IPS-18c (cell line): ENCODE data around the gene PSMA7.
"Not testable (repeated sequence)": the region's sequence is repeated elsewhere in the genome, so short reads cannot be mapped to it uniquely, and the experiment has no call there.

Experiments
- H3K4me3 ChIP-seq: 2 replicates; pipeline ENCODE4 v1.7.0; 2013; ENCODE audit warnings: low read depth, mild to moderate bottlenecking, low read length, moderate library complexity; ENCODE audit not compliant: insufficient read depth
- H3K9me3 ChIP-seq: one replicate; pipeline ENCODE4 v1.6.1; 2013; ENCODE audit warnings: mild to moderate bottlenecking, low read length, moderate library complexity; ENCODE audit not compliant: control insufficient read depth, insufficient read depth

The PSMA7 gene

GRCh38 chr20:62117658-62118057 lies 25.5 kb downstream of the PSMA7 start:
- Histone ChIP-seq H3K4me3 (no peak overlapping the region), H3K9me3 (no peaks in the 10 kb centered on the region)

- H3K4me3 ChIP-seq: no peak overlapping the region
Observed at GRCh38 chr20:62117362-62117646, 25.9 kb downstream of the PSMA7 start.

DNA sequence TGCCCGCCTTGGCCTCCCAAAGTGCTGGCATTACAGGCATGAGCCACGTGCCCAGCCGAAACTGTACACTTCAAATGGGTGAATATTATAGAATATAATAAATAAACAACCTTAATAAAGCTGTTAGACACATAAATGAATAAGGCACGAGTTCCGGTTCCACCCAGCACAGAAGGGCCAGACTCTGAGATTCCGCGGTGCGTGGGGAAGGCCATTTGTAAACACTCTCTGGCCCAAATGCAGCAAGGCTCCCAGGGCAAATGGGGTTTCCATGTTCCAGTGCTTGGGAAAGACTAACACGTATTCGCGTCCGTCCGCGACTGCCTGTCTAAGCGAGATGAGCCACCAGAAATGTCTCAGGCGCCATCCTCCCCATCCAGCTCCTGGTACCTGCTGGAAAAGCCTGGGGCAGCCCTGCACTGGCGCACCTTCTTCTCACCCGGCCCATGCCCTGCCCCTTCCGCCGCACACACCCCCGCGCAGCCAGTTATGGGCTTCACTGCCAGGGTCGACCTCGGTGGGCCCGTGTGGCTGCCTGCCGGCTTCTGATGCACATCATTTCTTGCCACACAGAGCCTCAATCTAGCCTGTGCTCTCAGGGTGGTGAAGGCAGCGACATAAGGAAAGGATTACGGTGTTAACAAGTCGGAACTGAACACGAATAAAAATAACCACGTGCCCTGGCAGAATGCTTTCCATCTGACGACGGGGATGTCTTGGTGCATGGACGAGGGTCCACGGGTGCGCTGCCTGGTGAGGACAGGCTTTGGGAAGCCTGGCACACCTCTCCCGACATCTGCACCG lies 26.4 kb downstream of the PSMA7 start:
- Histone ChIP-seq H3K9me3 (no peaks in the 10 kb centered on the region), H3K4me3 (no peak overlapping the region)

More at GRCh38 chr20:62117362-62117646, 25.9 kb downstream of the PSMA7 start:
- H3K9me3 ChIP-seq: no peaks in the 10 kb centered on the region

- H3K9me3 ChIP-seq, H3K4me3 ChIP-seq: not testable (repeated sequence)
Observed at GRCh38 chr20:62115800-62116407, 27.3 kb downstream of the PSMA7 start.

DNA sequence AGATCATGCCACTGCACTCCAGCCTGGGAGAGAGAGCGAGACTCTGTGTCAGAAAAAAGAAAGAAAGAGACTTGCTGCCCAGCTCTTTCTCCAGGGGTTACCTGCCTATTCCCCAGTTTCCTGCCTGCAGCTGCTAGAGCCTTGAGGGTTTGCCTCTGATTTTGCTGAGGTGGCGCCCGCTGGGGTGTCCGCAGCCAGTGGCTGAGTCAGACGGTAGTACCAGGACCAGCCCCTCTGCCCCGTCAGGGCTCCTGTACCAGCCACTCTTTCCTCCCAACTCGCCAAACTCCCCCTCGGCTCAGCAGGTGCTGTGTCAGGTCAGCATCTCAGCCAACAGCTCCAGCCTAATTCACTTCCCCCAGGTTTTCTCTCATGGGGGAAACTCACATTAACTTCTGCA lies 28.3 kb downstream of the PSMA7 start:
- Histone ChIP-seq H3K4me3 (no peak overlapping the region), H3K9me3 (no peaks in the 10 kb centered on the region)

DNA sequence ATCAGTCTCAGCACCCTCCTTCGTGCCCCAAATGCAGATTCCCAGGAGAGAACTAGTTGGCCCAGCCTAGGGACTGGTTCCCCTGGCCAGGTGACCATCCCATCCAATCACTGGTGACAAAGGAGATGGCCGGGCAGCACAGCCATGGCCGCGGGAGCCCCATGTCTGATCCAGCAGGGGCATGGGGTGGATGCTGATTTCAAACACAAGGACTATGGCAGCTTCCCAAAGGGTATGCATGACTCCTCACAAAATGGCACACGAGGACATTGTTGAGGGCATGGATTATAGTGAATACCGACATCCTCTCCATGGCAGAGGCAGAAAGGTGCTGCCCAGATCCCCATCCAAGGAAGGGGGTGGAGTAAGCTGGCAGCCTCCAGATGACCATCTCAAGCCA lies 30.8 kb downstream of the PSMA7 start:
- no peak overlapping the region for H3K4me3 ChIP-seq
- H3K9me3 ChIP-seq: no peaks in the 10 kb centered on the region

GRCh38 chr20:62111148-62111547 lies 32.0 kb downstream of the PSMA7 start:
- Histone ChIP-seq H3K4me3 (no peak overlapping the region), H3K9me3 (no peaks in the 10 kb centered on the region)

DNA sequence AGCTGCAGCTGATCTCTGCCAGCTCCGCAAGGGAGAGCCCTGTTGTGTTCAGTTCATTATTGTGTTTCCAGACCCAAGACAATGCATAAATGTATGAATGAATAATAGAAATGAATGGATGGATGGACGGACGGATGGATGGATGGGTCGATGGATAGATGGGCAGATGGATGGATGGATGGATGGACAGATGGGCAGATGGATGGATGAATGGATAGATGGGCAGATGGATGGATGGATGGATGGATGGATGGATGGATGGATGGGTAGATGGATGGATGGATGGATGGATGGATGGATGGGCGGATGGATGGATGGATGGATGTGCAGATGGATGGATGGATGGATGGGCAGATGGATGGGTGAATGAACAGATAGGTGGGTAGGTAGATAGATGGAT lies 37.6 kb downstream of the PSMA7 start:
- H3K9me3 ChIP-seq: no peaks in the 10 kb centered on the region
- no peak overlapping the region for H3K4me3 ChIP-seq

- Histone ChIP-seq H3K4me3 (no peak overlapping the region), H3K9me3 (no peaks in the 10 kb centered on the region)
Observed at GRCh38 chr20:62104791-62105345, 38.3 kb downstream of the PSMA7 start.

GRCh38 chr20:62104234-62104789 lies 38.9 kb downstream of the PSMA7 start:
- no peaks in the 10 kb centered on the region for H3K9me3 ChIP-seq
- H3K4me3 ChIP-seq: no peak overlapping the region

- no peak overlapping the region for H3K4me3 ChIP-seq
- no peaks in the 10 kb centered on the region for H3K9me3 ChIP-seq
Observed at GRCh38 chr20:62103508-62104233, 39.5 kb downstream of the PSMA7 start.

- no peaks in the 10 kb centered on the region for H3K9me3 ChIP-seq
- H3K4me3 ChIP-seq: no peak overlapping the region
Observed at GRCh38 chr20:62101078-62101477, 42.1 kb downstream of the PSMA7 start.

DNA sequence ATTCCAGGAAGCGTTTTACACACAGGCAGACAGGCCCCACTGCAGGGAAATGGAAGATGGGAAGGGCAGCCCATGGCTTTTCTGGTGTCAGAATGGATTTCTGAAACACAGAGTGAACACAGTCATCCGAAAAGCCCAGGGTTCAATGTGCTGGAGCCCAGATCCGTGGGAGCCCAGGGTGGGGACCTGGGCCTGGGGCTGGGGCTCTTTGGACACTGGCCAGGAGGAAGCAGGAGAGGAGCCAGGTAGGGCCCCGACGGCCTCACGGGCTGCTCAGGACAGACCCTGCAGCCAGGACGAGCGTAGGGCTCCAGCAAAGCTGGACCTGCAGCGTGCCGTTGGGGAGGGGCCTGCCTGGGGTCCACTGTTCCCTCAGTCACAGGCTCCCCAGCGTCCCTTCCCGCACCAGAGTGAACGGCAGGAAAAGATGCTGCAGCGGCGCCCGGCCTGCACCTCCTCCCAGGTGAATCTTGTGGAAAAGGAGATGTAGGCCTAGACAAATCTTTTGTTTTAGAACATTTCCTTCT lies 45.2 kb downstream of the PSMA7 start:
- Histone ChIP-seq H3K4me3 (no peak overlapping the region), H3K9me3 (no peaks in the 10 kb centered on the region)

DNA sequence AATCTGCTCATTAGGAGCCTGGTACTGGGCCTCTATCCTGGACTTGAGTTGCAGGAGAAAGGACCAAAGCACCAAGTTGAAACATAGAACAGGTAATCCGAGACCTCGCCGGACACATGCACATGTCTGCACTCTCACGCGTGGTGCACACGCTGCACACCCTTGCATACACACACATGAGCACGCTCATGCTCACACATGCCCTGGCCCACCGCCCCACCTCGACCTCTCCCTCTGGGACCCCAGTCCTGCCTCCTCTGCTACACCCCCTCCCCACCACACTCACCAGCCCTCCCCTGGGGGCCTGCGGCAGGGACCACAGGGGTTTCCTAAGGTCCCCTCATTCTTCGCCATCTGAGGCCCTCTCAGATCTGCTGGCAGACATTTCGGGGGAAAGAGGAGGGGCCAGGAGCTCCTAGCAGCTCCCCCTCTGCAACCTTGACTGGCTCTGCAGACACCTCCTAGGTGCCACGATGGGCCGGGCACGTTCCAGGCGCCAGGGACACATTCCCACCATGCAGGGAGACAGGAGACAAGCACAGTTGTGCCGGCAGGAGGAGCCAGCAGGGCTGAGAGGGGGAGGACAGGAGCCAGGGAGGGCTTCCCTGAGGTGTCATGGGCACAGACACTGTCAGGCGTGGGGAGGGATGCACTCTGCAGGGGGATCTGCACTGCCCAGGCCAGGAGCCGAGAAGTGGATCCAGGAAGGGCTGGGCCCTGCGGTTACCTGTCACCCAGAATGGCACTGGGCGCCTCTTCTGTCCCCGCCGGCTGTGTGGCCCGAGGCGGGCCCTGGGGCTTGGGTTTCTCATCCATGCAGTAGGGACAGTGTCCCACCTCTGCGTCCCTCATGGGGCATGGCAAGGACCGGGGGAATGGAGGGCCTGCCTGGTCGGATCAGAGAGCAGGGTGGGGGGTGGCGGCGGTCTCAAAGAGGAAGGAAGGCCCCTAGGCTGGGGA lies 46.5 kb downstream of the PSMA7 start:
- H3K9me3 ChIP-seq: no peaks in the 10 kb centered on the region
- H3K4me3 ChIP-seq: no peak overlapping the region

GRCh38 chr20:62089393-62089792 lies 53.8 kb downstream of the PSMA7 start:
- H3K9me3 ChIP-seq: no peaks in the 10 kb centered on the region
- H3K4me3 ChIP-seq: no peak overlapping the region

GRCh38 chr20:62088258-62089127 lies 54.7 kb downstream of the PSMA7 start:
- H3K4me3 ChIP-seq: no peak overlapping the region
- H3K9me3 ChIP-seq: no peaks in the 10 kb centered on the region
